ENCODE data around the gene ABLIM2.

The ABLIM2 gene

DNA sequence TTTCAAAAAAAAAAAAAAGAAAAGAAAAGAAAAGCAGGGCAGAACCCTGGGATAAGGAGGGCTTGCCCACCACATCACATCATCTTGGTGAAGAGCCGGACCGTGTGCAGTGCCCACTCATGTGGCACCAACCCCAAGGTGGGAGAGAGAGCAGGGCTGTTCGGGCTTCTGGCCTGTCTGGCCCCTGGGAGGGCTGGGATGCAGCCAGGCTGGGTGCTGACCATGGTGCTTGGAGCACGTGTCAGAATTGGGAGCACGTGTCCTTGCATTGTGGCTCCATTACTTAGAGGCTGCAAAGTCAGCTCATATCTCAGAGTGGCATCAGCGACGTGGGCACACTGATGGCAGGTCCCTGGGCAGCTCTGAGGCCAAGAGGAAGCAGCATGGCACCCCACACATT lies 118.0 kb downstream of the ABLIM2 start:
- DNase-seq, result no peak

DNA sequence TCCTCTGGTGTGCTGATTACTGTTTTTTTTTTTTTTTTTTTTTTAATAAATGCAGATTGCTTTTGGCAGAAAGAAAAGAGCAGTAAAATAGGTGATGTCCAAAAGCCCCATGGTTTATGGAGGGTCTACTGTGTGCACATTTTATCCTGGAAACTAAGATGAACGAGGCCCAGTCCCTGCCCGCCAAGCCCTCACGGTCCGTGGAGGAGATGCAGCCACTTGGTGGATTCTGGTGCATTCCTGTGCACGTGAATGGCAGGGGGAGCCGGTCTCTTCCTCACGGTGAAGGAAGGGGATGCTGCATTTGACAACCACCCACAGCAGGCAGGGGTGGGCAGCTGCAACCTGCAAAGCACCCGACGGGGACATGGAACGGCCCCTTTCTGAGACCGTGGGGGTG lies 118.8 kb downstream of the ABLIM2 start:
- no peak for DNase-seq

DNA sequence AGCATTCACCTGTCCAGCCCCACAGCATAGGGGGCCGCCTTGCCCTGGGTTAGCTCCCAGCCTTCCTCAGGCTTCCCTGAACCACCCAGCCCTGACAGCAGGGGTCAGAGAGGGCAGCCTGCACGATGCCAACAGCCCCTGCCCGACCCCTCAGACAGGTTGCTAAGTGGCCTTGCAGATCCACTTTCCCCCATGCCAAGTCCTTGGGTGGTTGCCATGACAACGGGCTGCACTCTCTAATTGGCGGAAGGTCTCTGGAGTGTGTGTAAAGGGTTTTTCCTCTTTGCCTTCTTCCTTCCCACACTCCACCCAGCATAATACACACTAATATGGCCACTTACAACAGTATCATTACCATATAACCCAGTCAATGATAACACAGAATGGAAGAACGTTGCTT lies 119.3 kb downstream of the ABLIM2 start:
- no peak for DNase-seq

DNA sequence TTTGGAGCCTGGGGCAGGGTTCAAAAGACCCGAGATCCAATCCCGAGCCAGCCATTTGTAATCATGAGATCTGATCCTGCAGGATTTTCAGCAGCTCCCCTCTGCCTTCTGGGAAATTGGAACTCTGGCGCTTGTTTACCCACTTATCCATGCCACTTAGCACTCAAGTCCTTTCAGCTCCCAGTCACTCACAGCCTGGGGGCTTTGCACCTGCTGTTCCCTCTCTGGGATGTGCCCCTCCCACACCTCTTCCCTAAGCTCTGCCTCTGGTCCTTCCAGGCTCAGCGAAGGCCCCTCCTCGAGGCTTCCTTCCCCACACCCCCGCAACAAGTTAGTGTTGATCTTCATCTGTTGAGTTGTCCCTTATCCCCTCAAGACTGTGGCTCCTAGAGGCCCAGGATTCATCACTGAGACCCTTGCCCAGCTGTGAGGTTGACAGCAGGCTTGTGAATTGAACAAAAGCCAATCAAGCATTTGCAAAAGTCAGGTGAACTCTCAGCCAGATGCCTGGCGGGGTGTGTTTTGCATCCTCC lies 119.8 kb downstream of the ABLIM2 start:
- no peak for DNase-seq

DNA sequence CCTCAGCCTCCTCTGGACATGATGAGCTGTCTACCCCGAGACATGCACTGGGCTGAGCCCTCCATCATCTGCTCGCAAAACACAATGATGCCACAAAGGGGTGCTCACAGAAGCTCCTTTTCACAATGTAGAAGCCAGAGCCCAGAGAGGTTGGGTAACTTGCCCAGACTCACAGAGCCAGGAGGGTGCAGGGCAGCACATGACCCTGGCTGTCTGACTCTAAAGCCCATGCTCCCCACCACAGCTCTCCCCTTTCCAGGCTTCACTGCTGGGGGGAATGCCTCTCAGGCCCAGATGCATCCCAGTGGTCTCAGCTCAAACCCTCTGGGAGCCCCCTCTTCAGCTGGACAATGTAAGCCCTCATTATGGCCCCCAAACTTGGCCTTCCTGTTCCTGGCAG lies 120.5 kb downstream of the ABLIM2 start:
- no peak for DNase-seq

DNA sequence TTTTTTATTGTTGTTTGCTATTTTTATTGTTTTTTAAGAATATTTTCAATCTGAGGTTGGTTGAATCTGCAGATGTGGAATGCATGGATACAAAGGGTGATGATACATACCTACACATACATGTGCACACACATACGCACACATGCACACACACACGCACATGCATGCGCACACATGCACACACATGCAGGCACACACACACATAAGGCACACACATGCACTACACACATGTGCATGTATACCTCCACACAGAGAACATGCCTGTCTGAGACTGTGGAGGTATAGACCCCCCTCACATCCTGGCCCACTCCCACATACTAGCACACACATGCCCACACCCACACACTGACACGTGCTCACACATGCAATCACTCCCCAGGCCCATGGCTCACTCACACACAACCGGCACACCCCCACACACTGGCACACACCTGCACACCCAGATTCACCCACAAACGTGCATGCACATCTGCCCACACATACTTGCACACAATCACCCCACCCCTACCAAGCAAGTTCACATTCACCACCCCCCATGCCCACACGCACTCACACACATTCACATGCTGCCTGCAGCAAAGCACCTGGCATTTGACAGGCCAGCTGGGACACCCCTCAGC lies 121.4 kb downstream of the ABLIM2 start:
- DNase-seq, result no peak

DNA sequence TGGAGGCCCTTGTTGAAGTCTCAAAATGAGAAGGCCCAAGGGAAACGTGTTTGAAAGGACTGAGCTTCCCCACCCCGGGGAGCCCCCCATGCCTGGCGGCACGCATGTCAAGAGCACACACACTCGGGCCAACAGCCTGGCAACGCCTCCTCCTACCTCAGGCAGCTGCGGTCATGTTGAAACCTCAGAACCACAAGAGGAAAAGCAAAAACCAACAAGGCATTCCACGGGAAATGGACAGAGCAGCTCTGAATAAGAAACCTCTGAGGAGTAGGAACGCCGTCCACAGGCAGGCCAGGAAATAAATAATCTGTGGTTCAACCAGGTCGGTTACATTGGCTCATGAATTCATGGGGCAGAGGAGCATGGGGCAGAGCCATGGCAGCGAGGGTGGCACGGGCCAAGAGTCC lies 123.2 kb downstream of the ABLIM2 start:
- no peak for DNase-seq

DNA sequence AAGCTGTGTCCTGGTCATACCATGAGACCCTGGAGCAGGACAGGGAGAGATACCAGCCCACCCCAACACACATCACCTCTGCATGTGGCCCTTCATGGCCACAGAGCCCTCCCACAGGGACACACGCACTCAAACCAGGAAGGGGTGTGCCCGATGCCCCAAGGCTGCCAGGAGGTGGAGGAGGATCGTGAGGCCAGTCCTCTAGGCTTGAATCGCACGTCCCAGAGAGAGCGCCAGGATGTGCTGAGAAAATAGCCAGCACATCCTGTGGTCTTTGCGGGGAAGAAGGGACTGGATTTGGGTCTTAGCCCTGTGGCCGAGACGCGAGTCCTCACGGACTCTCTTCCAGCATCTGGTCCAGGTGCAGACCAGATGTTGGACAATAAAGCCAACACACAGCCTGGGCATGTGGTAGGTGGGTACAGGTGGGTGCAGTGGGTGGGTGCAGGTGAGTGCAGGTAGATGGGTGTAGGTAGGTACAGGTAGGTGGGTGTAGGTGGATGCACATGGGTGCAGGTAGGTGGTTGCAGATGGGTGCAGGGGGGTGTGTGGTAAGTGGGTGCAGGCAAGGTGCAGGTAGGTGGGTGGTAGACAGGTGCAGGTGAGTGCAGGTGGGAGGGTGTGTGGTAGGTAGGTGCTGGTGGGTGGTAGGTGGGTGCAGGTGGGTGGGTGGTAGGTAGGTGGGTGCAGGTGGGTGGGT lies 124.6 kb downstream of the ABLIM2 start:
- DNase-seq, result no peak

DNA sequence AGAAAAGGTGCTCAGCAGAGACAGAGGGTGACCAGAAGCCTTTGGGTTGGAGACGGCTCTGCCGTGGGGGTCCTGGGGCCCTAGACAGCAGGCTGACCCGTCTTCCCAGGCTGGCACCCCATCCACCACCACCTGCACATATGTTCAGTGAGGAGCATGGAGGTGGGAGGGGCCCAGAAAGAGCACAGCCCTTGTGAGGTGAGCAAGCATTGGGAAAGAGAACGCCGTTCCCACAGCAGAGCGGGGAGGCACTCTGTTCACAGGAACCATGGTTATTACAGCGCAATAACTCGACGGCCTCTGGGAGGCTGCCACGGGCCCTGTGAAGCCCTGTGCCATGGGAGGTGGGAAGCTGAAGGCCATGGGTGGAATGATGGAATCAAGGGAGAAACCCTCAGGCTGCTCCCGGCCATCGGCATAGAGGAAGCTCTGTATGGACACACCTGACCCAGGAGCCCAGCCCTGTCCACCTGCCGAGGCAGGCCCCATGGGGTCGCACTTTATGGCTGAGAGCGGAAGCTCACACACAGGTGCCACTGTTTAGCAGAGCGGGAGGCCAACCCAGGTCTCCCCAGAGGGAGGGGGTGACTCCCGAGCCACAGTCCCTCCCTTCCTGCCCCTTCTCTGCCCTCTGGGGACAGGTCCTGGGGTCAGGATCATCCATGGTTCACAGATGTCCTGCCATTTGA lies 125.4 kb downstream of the ABLIM2 start:
- DNase-seq, result no peak

DNA sequence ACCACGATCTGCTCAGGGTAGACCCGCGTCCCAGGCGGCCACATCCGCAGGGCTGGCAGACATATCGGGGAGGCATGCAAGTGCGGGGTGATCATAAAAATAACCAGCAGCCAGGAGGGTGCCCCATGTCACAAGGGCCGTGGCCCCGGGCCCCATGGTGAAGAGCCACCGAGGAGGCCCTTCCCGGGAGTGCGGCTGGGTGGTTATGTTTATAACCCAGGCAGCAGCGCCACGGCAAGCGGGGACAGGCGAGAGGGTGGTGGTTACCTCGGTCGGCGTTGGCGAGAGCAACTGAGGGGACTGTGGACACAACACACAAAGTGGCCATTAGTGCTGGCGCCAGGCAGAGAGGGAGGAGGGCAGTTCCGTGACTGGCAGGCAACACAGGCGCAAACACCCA lies 126.2 kb downstream of the ABLIM2 start:
- DNase-seq, result no peak

DNA sequence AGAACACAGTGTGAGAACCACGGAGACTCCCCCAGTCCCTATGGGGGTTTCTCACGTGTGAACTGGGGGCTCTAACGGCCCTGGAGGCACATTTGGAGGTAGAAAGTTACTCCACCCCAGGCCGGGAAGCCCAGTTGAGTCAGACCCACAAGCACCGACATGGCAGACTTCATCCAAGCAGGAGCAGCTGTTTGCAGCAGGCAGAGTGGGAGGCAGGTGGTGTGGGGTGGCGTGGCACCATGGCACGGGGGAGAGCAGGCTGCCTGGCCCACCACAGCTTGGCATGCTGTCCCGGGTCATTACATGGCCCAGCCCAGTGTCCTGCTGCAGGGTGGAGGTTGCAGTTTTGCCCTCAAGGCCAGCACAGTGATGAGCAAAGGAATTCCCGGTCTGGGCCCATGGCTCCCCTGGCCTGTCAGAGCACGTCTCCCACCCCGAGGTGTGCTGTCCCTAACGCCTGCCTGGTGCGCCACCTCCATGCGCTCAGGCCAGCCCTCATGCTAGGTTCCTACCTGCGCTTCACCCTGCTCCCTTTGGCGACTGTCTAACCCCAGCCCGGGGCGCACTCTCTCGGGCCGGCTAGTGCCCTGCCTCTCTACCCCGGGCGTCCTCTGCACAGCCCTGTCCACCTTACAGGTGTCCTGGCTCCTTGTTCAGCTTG lies 128.4 kb downstream of the ABLIM2 start:
- no peak for DNase-seq

DNA sequence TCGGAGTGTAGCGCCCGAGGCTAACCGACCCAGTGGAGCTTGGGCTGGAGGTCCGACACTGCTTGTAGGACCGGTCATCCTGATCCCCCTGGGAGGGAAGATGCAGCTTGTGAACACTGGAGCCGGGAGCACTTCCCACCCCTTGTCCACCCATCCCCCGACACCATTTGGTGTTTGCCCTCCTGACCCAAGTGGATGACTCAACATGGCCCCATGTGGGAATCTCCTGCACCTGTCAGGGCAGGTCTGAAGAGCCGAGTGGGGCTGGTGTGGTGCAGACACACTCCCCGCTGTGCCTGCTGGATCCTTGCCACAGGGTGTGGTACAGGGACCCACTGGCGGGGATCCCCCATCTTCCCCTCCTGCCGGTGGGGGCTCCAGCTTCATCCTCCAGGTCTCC lies 128.9 kb downstream of the ABLIM2 start:
- DNase-seq, result no peak

DNA sequence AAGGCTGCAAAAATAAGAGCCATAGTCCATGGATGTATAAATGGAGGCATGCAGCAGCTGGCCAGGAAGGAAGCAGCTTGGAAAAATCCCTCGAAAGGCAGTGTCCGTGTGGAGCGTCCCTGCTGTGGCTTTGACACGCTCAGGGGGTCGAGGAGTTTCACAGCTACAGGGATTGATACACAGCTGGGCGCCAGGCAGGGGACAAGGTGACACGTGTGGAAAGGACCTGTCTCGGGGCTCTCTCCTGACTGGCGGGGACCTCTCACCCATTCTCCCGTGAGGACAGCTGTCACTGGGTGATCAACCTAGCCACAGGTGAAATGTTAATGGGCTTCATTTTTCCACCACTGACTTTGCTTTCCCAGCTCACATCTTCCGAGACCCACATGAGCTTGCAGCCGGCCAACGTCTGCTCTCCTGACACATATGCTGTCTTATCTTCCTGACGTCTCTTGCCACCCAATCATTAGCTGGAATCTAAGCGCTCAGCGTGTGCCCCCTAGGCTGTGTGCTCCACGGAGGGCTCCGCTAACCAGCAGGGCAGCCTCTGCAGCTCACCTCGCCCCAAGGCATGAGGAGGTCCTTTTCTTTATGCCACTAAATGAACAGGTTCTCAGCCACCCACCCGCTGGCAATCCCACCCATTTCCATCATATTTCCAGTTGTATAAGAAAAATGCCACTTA lies 129.6 kb downstream of the ABLIM2 start:
- DNase-seq, result no peak

DNA sequence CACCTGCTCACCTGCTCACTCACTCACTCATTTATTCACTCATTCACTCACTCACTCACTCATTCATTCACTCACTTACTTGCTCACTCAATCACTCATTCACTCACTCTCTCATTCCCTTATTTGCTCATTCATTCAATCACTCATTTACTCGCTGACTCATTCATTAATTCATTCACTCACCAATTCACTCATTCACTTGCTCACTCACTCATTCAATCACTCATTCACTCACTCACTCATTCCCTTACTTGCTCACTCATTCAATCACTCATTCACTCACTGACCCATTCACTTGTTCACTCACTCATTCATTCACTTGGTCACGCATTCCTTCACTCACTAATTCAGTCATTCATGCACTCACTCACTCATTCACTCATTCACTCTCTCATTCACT lies 130.2 kb downstream of the ABLIM2 start:
- no peak for DNase-seq

DNA sequence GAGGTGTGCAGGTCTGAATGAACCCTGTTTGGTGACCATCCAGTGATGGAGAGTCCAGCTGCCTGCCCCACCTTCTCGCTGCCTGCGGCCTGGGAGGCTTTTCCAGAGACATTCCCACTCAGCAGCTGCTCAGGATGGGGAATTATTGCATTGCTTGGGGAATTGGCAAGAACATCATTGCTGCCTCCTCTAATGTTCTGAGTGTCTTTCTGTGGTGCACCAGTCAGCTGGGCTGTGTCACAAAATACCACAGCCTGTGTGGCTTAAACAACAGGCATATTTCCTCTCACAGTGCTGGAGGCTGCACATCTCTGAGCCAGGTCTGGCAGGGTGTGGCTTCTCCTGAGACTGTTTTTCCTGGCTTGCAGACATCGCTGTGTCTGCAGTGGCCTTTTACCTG lies 132.2 kb downstream of the ABLIM2 start:
- no peak for DNase-seq

DNA sequence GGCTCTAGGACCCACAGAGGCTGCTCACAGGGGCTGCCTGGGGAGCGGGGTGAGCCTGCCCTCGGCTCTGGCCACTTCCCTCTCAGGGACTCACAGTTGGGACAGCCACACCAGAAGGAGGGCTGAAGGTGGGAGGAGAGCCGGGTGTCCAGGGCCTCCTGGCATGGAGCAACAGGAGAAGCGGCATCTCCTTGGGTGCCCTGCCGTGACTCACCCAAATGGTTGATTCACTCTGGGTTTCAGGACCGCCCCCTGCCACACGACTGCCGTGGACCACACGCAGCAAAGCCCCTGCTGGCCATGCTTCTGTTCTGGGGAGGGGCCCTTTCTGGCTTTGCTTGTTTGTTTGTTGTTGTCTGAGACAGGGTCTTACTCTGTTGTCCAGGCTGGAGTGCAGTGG lies 132.9 kb downstream of the ABLIM2 start:
- no peak for DNase-seq

DNA sequence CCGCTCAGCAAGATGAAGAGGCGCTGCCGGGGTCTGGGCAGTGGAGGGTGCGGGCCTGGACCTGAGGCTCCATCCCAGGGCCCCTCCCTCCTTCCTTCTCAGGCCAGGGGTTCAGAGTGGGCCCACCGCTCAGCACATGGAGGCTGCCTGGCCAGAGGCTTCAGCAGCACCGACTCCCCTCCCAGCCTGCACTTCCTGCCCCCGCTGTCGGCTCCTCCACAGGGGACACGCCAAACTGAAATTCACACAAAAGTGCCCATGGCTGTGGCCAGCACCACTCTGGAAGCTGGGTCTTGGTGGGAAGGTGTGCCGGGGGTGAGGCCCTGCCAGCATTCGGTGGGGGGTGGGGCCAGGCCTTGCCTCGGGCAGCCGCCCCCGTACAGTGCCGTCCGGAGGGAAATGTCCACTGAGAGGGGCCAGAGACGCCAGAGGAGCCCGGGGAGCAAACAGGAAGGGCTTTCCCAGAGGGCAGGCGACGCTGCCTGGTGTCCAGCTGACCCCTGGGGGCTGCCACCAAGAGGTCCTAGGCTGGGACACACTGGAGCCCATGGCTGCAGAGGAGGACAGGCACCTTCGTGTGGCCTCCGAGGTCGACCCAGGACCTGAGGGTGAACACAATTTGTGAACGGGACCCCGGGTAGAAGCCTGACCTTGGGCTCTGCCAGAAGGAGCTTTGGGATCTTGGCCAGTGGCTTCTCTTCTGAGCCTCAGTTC lies 134.4 kb downstream of the ABLIM2 start:
- no peak for DNase-seq

DNA sequence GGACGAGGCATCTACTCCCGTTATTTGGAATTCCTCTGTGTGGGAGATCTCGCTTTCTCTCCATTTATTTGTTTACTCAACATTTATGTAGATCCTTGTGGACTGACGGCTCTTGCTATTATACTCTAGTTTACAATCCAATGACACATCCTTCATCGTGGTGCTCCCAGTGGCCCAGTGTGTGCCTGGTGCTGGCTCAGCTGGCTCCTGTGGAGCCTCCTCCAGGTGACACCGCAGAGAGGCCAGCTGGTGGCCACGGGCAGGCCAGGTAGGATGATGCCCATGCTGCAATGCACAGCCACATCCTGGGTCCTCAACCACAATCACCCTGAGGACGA lies 134.9 kb downstream of the ABLIM2 start:
- no peak for DNase-seq

DNA sequence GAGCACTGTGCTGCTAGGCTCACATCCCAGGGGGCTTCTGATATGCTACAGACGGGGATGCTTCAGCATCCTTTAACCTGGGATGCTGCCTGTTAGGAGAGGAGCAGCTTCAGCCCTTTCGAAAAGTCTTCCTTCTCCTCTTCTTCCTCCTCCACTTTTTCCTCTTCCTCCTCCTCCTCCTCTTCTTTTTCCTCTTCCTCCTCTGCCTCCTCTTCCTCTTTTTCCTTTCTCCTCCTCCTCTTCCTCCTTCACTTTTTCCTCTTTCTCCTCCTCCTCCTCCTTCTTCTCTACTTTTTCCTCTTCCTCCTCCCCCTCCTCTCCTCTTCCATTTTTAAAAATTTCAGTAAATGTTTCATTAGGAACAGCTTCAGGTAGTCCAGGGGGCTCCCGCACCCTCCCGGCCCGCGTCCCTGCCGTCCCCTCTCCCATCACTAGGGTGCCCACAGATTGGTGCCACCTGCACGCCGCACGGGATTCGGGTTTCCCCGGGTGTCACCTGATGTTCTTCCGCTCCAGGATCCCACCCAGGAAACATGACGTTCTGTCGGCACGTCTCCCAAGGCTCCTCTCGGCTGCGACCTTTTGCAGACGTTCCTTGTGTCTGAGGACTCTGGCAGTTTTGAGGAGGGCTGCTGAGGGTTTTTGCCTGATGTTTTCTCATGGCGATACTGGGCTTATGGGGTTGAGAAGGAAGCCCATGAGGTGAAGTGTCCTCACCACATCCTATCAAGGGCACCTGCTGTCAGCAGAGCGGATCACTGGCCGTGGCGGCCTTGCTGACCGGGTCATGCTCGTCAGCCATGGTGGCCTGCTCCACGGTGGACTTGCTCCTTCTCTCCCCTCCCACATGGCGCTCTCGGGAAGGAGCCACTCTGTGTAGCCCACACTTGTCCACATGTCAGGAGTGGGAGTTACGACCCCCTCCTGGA lies 135.6 kb downstream of the ABLIM2 start:
- no peak for DNase-seq

DNA sequence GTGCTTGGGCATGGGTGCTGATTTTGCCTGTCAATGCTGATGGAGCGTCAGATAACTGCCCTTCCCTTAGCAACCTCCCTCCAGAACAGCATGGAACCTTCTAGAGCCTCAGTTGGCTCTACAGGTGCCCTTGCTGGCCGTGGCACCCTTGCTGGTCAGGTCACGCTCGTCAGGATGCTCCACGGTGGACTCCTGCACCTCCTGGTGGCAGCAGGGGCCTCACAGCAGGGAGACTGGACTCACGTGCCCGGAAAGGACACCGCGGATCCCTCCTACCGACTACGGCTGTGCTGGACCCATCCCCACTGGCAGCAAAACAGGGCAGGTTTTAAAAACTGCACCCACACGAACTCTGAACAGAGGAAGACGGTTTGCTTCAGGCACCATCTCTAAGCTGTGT lies 136.8 kb downstream of the ABLIM2 start:
- no peak for DNase-seq
